ENCODE data around the gene PLEKHM2. TPM values are rescaled to one million over a fixed set of nuclear protein-coding genes. Genes with fewer than 3 reads are reported as not detected.
A peak's percentile ranks its signal among the peaks of the same experiment; 100 is the strongest.

PLEKHM2 gene
- total RNA-seq, 1 donor from 2014 or later: 52.1 TPM

- no peak for TF ChIP-seq CTCF (IDR thresholded peaks at IDR 0.05; ENCODE audit: insufficient read depth, low read length, poor library complexity, severe bottlenecking)
- Histone ChIP-seq H3K36me3 (ENCODE audit: control insufficient read depth, insufficient read depth, low read length) (no peaks in the 10 kb centered on the region), H3K27me3 (ENCODE audit: control insufficient read depth, insufficient read depth, low read length) (no peaks in the 10 kb centered on the region), H3K4me3 (ENCODE audit: low read depth, low read length) (no peak overlapping the region)
- DNase-seq (ENCODE audit: low read depth): no peak
These were observed 71.0 kb downstream of the PLEKHM2 start for GRCh38 chr1:15755021-15755645.

DNA sequence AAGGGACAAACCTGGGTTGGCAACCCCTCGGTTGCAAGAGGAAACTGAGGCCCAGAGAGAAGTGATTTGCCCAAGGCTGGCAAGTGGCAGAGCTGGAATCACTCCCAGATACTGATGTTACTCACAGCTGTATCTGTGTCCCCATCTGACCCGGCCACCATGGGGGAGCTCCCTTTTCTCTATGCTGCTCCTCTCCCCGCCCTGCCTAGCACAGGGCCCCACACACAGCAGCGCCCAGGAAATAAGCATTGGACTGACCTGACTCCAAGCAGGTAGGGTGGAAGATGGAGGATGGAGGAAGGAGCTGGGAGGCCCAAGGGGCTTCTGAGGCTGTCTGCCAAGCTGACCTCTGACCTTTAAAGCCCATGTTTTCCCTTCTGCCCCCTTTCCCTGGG is 71.5 kb downstream of the PLEKHM2 start:
- no peak for DNase-seq (ENCODE audit: low read depth)
- Histone ChIP-seq H3K27me3 (ENCODE audit: control insufficient read depth, insufficient read depth, low read length) (no peaks in the 10 kb centered on the region), H3K36me3 (ENCODE audit: control insufficient read depth, insufficient read depth, low read length) (no peaks in the 10 kb centered on the region), H3K4me3 (ENCODE audit: low read depth, low read length) (no peak overlapping the region)
- TF ChIP-seq CTCF (IDR thresholded peaks at IDR 0.05; ENCODE audit: insufficient read depth, low read length, poor library complexity, severe bottlenecking): no peak

DNA sequence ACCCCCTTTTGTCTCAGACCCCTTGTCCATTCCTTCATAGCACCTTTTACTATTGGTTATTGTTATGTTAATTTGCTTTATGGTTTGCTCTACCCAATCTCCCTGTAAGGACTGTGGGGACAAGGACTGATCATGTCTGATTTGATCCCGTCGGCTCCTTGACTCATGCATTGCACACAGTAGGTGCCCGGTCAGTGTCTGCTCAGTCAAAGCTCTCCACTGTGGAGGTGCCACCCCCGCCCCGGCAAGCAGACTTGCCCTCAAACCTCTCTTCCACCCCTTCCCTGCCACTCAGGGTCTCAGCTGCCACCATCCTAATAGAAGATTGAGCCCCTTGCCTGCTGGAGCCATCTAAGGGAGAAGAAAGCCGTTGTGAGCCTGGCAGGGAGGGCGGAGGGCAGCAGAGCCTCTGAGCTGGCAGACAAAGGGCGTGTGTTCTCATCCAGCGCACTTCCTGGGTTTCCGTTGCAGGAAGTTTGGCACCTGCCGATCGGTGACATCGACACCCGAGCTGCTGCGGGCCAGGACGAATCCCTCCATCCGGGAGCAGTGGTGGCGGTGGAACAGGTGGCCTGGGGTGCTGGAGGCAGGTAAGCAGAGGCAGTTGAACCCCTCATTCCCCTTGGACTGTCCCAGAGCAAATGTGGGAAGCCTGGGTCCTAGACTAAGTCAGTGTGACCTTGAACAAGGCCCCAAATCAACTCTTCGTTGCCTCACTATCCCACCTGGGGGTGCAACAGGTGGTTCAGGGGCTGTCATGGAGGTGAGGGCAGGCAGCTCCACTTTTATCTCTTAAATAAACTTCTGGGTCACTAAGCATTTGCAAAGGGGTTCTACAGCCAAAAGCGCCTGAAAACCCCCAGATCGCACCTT is 72.3 kb downstream of the PLEKHM2 start:
- H3K27me3 ChIP-seq (ENCODE audit: control insufficient read depth, insufficient read depth, low read length): no peaks in the 10 kb centered on the region
- no peak for TF ChIP-seq CTCF (IDR thresholded peaks at IDR 0.05; ENCODE audit: insufficient read depth, low read length, poor library complexity, severe bottlenecking)
- no peaks in the 10 kb centered on the region for H3K36me3 ChIP-seq (ENCODE audit: control insufficient read depth, insufficient read depth, low read length)
- DNase-seq (ENCODE audit: low read depth): no peak
- peak overlapping the region; percentile 5 for H3K4me3 ChIP-seq (ENCODE audit: low read depth, low read length)

DNA sequence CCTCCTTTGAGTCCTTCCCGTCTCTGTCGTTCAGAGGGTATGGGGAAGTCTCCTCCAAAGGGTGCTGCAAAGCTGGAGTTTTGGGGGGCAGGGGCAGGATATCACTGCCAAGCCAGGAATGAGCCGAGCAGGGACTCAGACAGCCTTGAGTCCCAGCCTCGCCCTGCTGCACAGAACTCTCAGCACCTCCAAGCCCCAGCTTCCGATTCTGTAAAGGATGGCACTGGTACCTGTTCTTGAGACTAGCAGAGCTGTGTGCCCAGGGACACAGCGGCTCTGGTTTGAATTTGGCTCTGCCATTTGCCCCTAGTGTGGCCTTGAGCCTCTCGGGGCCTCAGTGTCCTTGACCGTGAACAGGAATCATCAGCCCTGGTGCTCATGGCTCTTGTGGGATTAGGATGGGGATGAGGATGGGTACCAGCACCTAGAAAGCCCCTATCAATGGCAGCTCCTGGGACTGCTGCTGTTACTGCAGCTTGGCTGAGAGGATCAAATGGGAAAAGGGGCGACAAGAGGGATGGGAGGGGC is 73.0 kb downstream of the PLEKHM2 start:
- no peaks in the 10 kb centered on the region for H3K27me3 ChIP-seq (ENCODE audit: control insufficient read depth, insufficient read depth, low read length)
- H3K4me3 ChIP-seq (ENCODE audit: low read depth, low read length): no peak overlapping the region
- no peak for TF ChIP-seq CTCF (IDR thresholded peaks at IDR 0.05; ENCODE audit: insufficient read depth, low read length, poor library complexity, severe bottlenecking)
- no peaks in the 10 kb centered on the region for H3K36me3 ChIP-seq (ENCODE audit: control insufficient read depth, insufficient read depth, low read length)
- no peak for DNase-seq (ENCODE audit: low read depth)

- Histone ChIP-seq H3K27me3 (ENCODE audit: control insufficient read depth, insufficient read depth, low read length) (no peaks in the 10 kb centered on the region), H3K36me3 (ENCODE audit: control insufficient read depth, insufficient read depth, low read length) (no peaks in the 10 kb centered on the region), H3K4me3 (ENCODE audit: low read depth, low read length) (peak overlapping the region; percentile 90)
- no peak for TF ChIP-seq CTCF (IDR thresholded peaks at IDR 0.05; ENCODE audit: insufficient read depth, low read length, poor library complexity, severe bottlenecking)
- DNase-seq (ENCODE audit: low read depth): no peak
These were observed 73.6 kb downstream of the PLEKHM2 start for GRCh38 chr1:15757575-15758342.
